ENCODE measurements around the gene C1GALT1C1L.

DNA sequence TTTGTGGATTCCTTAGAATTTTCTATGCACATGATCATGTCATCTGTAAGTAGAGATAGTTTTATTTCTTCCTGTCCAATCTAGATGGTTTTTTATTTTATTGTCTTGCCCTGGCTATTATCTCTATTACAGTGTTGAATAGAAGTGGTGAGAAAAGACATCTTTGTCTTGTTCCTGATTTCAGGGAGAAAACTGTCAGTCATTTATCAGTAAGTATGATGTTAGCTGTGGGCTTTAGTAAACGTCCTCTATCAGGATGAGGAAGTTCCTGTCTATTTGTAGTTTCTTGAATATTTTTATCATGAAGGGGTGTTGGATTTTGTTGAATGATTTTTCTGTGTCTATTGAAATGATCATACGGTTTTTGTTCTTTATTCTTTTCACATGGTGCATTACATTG lies 33.9 kb downstream of the C1GALT1C1L start:
- TF ChIP-seq CTCF (IDR thresholded peaks at IDR 0.05) (no peak), POLR2A (IDR thresholded peaks at IDR 0.05) (no peak)
